Hepatocyte (in vitro differentiated cells): ENCODE measurements around the gene CMIP. TPM values are rescaled to one million over a fixed set of nuclear protein-coding genes. Genes with fewer than 3 reads are reported as not detected.
"Not testable (repeated sequence)": the region's sequence is repeated elsewhere in the genome, so short reads cannot be mapped to it uniquely, and the experiment has no call there.

Experiments
- DNase-seq: peaks from one replicate; pipeline ENCODE4 v3.0.0-alpha.2; 2016; ENCODE audit warnings: low spot score
- H2AFZ ChIP-seq: fragments of 200-600 bp; sonication (generic); 2 replicates; pipeline ENCODE4 v1.6.0; 2016; ENCODE audit warnings: antibody characterized with exemption, mild to moderate bottlenecking
- H3K27ac ChIP-seq: fragments of 200-600 bp; sonication (generic); 2 replicates; pipeline ENCODE4 v1.5.1; 2016; ENCODE audit warnings: mild to moderate bottlenecking
- H3K27me3 ChIP-seq: fragments of 200-600 bp; sonication (generic); 2 replicates; pipeline ENCODE4 v1.6.1; 2016
- H3K36me3 ChIP-seq: fragments of 200-600 bp; sonication (generic); replicated peaks from 2 replicates; pipeline ENCODE4 v1.5.1; 2016; ENCODE audit warnings: low read depth; ENCODE audit not compliant: insufficient read depth
- H3K4me1 ChIP-seq: fragments of 200-600 bp; sonication (generic); 2 replicates; pipeline ENCODE4 v1.5.1; 2016; ENCODE audit warnings: mild to moderate bottlenecking, moderate library complexity; ENCODE audit not compliant: insufficient read depth
- H3K4me2 ChIP-seq: fragments of 200-600 bp; sonication (generic); 2 replicates; pipeline ENCODE4 v1.6.0; 2016
- H3K4me3 ChIP-seq: fragments of 200-600 bp; sonication (generic); 2 replicates; pipeline ENCODE4 v1.5.1; 2016; ENCODE audit warnings: mild to moderate bottlenecking
- H3K79me2 ChIP-seq: fragments of 200-600 bp; sonication (generic); 2 replicates; pipeline ENCODE4 v1.6.0; 2017; ENCODE audit warnings: mild to moderate bottlenecking
- H3K9me2 ChIP-seq: fragments of 200-600 bp; sonication (generic); replicated peaks from 2 replicates; pipeline ENCODE4 v1.6.0; 2017; ENCODE audit warnings: mild to moderate bottlenecking; ENCODE audit not compliant: insufficient read depth
- H3K9me3 ChIP-seq: fragments of 200-600 bp; sonication (generic); 2 replicates; pipeline ENCODE4 v1.5.1; 2016; ENCODE audit warnings: low read depth, mild to moderate bottlenecking
- H4K20me1 ChIP-seq: fragments of 200-600 bp; sonication (generic); 2 replicates; pipeline ENCODE4 v1.6.0; 2016; ENCODE audit warnings: mild to moderate bottlenecking; ENCODE audit not compliant: insufficient read depth, poor library complexity, severe bottlenecking
- EZH2 ChIP-seq: fragments of 200-600 bp; sonication (generic); IDR thresholded peaks from 2 replicates; pipeline ENCODE4 v1.6.1; 2016; ENCODE audit warnings: antibody characterized with exemption, mild to moderate bottlenecking, borderline replicate concordance
- EZH2phosphoT487 ChIP-seq: fragments of 200-600 bp; sonication (generic); IDR thresholded peaks from one replicate; pipeline ENCODE4 v1.6.1; 2018; ENCODE audit warnings: antibody characterized with exemption, mild to moderate bottlenecking, low read depth, moderate library complexity; ENCODE audit not compliant: unreplicated experiment, severe bottlenecking
- WGBS: methylation state at CpG from one replicate; pipeline ENCODE4 v1.1.6; 2016; ENCODE audit warnings: low lambda C conversion rate; ENCODE audit errors: missing lambda C conversion rate; 5-methylcytosine and 5-hydroxymethylcytosine counted together
- polyA plus RNA-seq: library from polyadenylated mRNA; unstranded; fragments of >200 nt; fragmentation: Nextera tagmentation; extraction: Ambion mirVana; gene quantifications from 2 replicates; pipeline ENCODE4 v1.2.1, GENCODE V29; 2016
- total RNA-seq: library from RNA; depleted of rRNA; stranded (reverse); fragments of >200 nt; gene quantifications from 2 replicates; pipeline ENCODE4 v1.2.3, GENCODE V29; 2014
- TF ChIP-seq, protein P1 (sequence below): fragments of 200-600 bp; sonication (generic); IDR thresholded peaks from 2 replicates; pipeline ENCODE4 v1.5.1; 2016; ENCODE audit warnings: antibody characterized with exemption, mild to moderate bottlenecking; ENCODE audit not compliant: poor library complexity

The CMIP gene
- total and polyA plus RNA-seq, 2 experiments from 2014 or later: 5.8 to 17.8 TPM

DNA sequence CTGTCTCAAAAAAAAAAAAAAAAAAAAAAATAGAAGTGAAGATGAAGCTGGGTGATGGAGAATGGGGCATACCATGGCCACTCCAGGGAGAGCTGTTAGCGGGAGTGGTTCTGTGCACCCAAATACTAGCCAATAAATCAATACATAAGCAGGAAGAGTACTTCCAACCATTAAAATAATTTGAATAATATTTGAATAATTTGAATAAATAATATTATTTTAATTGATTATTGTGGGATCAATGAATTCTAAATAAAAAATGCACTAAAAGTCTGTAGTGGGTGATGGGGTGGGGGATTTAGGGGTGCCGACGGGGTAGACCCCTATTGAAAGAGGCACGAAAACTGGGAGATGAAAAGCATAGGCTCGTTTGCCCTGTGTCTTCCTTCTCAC lies 41.4 kb upstream of the CMIP start:
- 21% methylated on average over 5 of the region's 5 CpGs for WGBS
- no peaks in the 10 kb centered on the region for H3K79me2 ChIP-seq
- H3K9me3 ChIP-seq: no peaks in the 10 kb centered on the region
- DNase-seq: no peak
- H3K4me3 ChIP-seq: no peak overlapping the region
- H3K4me1 ChIP-seq: no peaks in the 10 kb centered on the region
- H4K20me1 ChIP-seq: no peaks in the 10 kb centered on the region
- no peaks in the 10 kb centered on the region for H3K9me2 ChIP-seq
- peak overlapping the region; percentile 81 for H3K4me2 ChIP-seq
- TF ChIP-seq EZH2: no peak
- TF ChIP-seq, protein P1, sequence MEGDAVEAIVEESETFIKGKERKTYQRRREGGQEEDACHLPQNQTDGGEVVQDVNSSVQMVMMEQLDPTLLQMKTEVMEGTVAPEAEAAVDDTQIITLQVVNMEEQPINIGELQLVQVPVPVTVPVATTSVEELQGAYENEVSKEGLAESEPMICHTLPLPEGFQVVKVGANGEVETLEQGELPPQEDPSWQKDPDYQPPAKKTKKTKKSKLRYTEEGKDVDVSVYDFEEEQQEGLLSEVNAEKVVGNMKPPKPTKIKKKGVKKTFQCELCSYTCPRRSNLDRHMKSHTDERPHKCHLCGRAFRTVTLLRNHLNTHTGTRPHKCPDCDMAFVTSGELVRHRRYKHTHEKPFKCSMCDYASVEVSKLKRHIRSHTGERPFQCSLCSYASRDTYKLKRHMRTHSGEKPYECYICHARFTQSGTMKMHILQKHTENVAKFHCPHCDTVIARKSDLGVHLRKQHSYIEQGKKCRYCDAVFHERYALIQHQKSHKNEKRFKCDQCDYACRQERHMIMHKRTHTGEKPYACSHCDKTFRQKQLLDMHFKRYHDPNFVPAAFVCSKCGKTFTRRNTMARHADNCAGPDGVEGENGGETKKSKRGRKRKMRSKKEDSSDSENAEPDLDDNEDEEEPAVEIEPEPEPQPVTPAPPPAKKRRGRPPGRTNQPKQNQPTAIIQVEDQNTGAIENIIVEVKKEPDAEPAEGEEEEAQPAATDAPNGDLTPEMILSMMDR: no peak
- TF ChIP-seq EZH2phosphoT487: no peak
- no peak overlapping the region for H2AFZ ChIP-seq
- H3K27ac ChIP-seq: no peak overlapping the region
- no peaks in the 10 kb centered on the region for H3K36me3 ChIP-seq
- no peaks in the 10 kb centered on the region for H3K27me3 ChIP-seq

DNA sequence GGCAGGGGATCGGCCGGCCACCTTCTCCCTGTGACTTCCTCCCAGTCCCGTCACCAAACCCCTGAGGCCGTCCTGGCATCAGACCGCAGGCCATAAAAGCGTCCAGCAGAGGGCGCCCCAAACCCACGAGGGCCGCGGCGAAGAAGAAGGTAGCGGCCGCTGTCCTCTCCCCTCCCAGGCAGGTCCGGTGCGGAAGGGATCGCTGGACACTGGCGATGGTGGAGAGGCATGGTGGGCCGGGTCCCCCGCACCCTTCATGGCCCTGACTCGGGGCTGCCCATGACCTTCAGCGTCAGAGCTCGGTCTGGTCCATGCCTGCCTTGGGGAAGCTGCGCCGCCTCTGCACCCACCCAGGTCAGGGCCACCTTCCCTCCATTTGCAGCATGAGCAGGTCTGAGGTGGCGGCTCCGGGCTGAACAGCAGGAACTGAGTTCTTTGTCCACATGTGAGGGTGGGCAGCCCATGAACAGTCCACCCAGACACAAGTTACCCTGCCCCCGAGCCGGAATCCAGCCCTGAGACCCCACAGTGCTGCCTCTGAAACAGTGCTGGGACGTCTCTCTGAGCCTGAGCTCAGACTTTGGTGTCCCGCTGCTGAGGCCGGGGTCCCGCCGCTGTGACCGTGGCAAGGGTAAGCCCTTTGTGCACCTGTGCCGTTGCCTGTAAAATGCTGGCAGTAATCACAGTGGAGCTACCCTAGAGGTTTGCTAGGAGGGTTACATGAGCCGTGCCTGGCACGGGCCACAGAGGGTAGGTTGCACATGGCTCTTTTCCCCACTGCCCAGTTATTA lies 40.8 kb upstream of the CMIP start:
- DNase-seq: peak; percentile 90
- H3K9me2 ChIP-seq: no peaks in the 10 kb centered on the region
- WGBS: 39% methylated on average over 35 of the region's 37 CpGs
- H3K27ac ChIP-seq: no peak overlapping the region
- no peaks in the 10 kb centered on the region for H3K36me3 ChIP-seq
- H3K4me2 ChIP-seq: peak overlapping the region; percentile 81
- H3K4me1 ChIP-seq: no peaks in the 10 kb centered on the region
- H3K4me3 ChIP-seq: no peak overlapping the region
- H2AFZ ChIP-seq: no peak overlapping the region
- H3K9me3 ChIP-seq: no peaks in the 10 kb centered on the region
- TF ChIP-seq, protein P1: peak; percentile 97
- no peak for TF ChIP-seq EZH2
- H3K79me2 ChIP-seq: no peaks in the 10 kb centered on the region
- no peaks in the 10 kb centered on the region for H3K27me3 ChIP-seq
- no peaks in the 10 kb centered on the region for H4K20me1 ChIP-seq

GRCh38 chr16:81405002-81405401 lies 39.6 kb upstream of the CMIP start:
- not testable (repeated sequence) for H3K36me3 ChIP-seq, DNase-seq, H3K4me3 ChIP-seq, H3K9me3 ChIP-seq, H3K79me2 ChIP-seq, H3K9me2 ChIP-seq, H3K4me2 ChIP-seq, H3K27me3 ChIP-seq, H4K20me1 ChIP-seq, H3K4me1 ChIP-seq, H2AFZ ChIP-seq
- peak overlapping the region; percentile 69 for H3K27ac ChIP-seq
- 91% methylated on average over 2 of the region's 2 CpGs for WGBS

DNA sequence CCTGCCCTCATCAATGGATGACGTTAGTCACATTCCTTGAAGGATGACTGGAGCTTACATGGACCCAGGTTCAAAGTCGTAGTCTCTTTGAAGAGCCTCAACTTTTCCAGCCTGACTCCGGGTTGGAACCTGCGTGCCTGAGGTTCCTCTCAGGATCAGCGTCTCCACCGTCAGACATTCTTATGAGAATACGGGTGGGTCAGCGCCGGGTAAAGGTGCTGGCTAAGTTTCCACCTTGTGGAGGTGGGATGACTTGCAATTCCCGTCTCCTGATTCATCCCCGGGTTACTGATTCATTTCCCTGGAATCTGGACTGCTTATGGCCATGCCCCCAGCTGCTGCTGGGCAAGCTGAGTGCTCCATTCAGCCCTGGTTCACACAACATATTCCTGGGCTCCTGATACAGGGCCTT lies 38.9 kb upstream of the CMIP start:
- no peaks in the 10 kb centered on the region for H3K79me2 ChIP-seq
- H3K9me3 ChIP-seq: no peaks in the 10 kb centered on the region
- peak overlapping the region; percentile 69 for H3K27ac ChIP-seq
- peak; percentile 88 for DNase-seq
- TF ChIP-seq EZH2: no peak
- TF ChIP-seq, protein P1: peak; percentile 7
- WGBS: 31% methylated on average over 11 of the region's 11 CpGs
- H4K20me1 ChIP-seq: no peaks in the 10 kb centered on the region
- H3K36me3 ChIP-seq: no peaks in the 10 kb centered on the region
- no peaks in the 10 kb centered on the region for H3K4me1 ChIP-seq
- H3K4me3 ChIP-seq: no peak overlapping the region
- no peaks in the 10 kb centered on the region for H3K27me3 ChIP-seq
- no peaks in the 10 kb centered on the region for H3K9me2 ChIP-seq
- no peak overlapping the region for H3K4me2 ChIP-seq
- no peak overlapping the region for H2AFZ ChIP-seq
